Aorta (tissue), 5 donors: ENCODE data around the gene FHIT. TPM values are rescaled to one million over a fixed set of nuclear protein-coding genes. Genes with fewer than 3 reads are reported as not detected.

Experiments
- ATAC-seq: fragments of 200-7000 bp; cut with Tn5 transposase; one replicate; pipeline ENCODE4 v1.9.1; 2022; ENCODE audit warnings: moderate library complexity; ENCODE audit not compliant: low FRiP score
- DNase-seq, 2 donors: peaks; one replicate each; pipeline ENCODE4 v3.0.0-alpha.2; 2020
- H3K27ac ChIP-seq, 2 donors: one replicate each; pipeline ENCODE4 v1.5.1; 2013; ENCODE audit warnings: low read length in 2 of 2, mild to moderate bottlenecking in 2 of 2, moderate library complexity in 2 of 2, control low read depth in 1 of 2, inconsistent platforms in 1 of 2, low read depth in 1 of 2
- H3K27me3 ChIP-seq, 2 donors: one replicate each; pipeline ENCODE4 v1.6.1; 2013; ENCODE audit warnings: control low read depth in 1 of 2, low read length in 1 of 2, mild to moderate bottlenecking in 1 of 2, moderate library complexity in 1 of 2; ENCODE audit not compliant: insufficient read depth in 2 of 2, control insufficient read depth in 1 of 2
- H3K36me3 ChIP-seq, 2 donors: one replicate each; pipeline ENCODE4 v1.6.1; 2013; ENCODE audit warnings: control low read depth in 1 of 2, low read length in 1 of 2, mild to moderate bottlenecking in 1 of 2; ENCODE audit not compliant: insufficient read depth in 2 of 2, control insufficient read depth in 1 of 2
- H3K4me1 ChIP-seq, 2 donors: one replicate each; pipeline ENCODE4 v1.6.1; 2013; ENCODE audit warnings: low read length in 2 of 2, control low read depth in 1 of 2, mild to moderate bottlenecking in 1 of 2, moderate library complexity in 1 of 2; ENCODE audit not compliant: insufficient read depth in 2 of 2, control insufficient read depth in 1 of 2
- H3K4me3 ChIP-seq, 2 donors: one replicate each; pipeline ENCODE4 v1.5.1; 2013; ENCODE audit warnings: low read length in 2 of 2, control low read depth in 1 of 2, mild to moderate bottlenecking in 1 of 2
- H3K9me3 ChIP-seq: one replicate; pipeline ENCODE4 v1.6.1; 2013; ENCODE audit warnings: mild to moderate bottlenecking, low read length; ENCODE audit not compliant: control insufficient read depth
- WGBS, 2 donors: extraction: QIAGEN DNeasy Blood & Tissue Kit; methylation state at CpG; one replicate each; pipeline ENCODE4 v1.1.7; 2013; 5-methylcytosine and 5-hydroxymethylcytosine counted together
- intact Hi-C, 2 donors: fragments of 100-400 bp; cut with DNase I; formaldehyde crosslinking; loops; one replicate each; pipeline versions ENCODE4 v1.14.2 to v1.15.0; 2022
- polyA plus RNA-seq, 2 donors: library from polyadenylated mRNA; stranded (reverse); fragments of 200-250 nt; gene quantifications; one replicate each; pipeline ENCODE4 v1.2.3, GENCODE V29; 2013
- total RNA-seq, 2 donors: library from RNA; stranded (reverse); fragmentation: NEBNext Ultra II Directional; extraction: Animal tissue kit (Norgen Biotek cat#: 25700); gene quantifications; one replicate each; pipeline ENCODE4 v1.2.1, GENCODE V29; 2021
- donor health status: healthy with polysubstance abuse.
- donor health status: Bipolar disorder and iron deficiency.
- donor health status: DM: no; HTN: no; CAD: no.
- donor health status: DM: no; HTN: no; CAD: no.
- donor health status: DM: yes; HTN: yes; CAD: no.

Gene FHIT
- total and polyA plus RNA-seq, 4 donors = 1.1 to 9.2 (median 3.0) TPM

GRCh38 chr3:60759439-60759838 is 491.8 kb downstream of the FHIT start:
- WGBS, 2 donors = 92 to 95% methylated on average over 3 of the region's 3 CpGs
- Histone ChIP-seq H3K27me3 (no peaks in the 10 kb centered on the region), H3K27ac (no peak overlapping the region), H3K9me3 (no peaks in the 10 kb centered on the region), H3K4me1 (no peaks in the 10 kb centered on the region), H3K4me3 (no peak overlapping the region), H3K36me3 (no peaks in the 10 kb centered on the region)
- no peak for ATAC-seq
- intact Hi-C loops = no loop called here
- DNase-seq = no peak

- no peak for ATAC-seq
- no peaks in the 10 kb centered on the region for H3K27me3 ChIP-seq
- no peak overlapping the region for H3K27ac ChIP-seq
- intact Hi-C loops = no loop called here
- WGBS, 2 donors = 90 to 92% methylated on average over 5 of the region's 5 CpGs
- H3K9me3 ChIP-seq = no peaks in the 10 kb centered on the region
- no peak overlapping the region for H3K4me3 ChIP-seq
- DNase-seq = no peak
- no peaks in the 10 kb centered on the region for H3K36me3 ChIP-seq
- H3K4me1 ChIP-seq = no peaks in the 10 kb centered on the region
Observed at GRCh38 chr3:60758831-60759230, 492.4 kb downstream of the FHIT start.

- ATAC-seq (no peak), DNase-seq (no peak)
- intact Hi-C loops = no loop called here
- no peaks in the 10 kb centered on the region for H3K9me3 ChIP-seq
- H3K27ac ChIP-seq = no peak overlapping the region
- no peak overlapping the region for H3K4me3 ChIP-seq
- H3K4me1 ChIP-seq = no peaks in the 10 kb centered on the region
- 88% methylated on average over 2 of the region's 2 CpGs for WGBS, 2 donors
- no peaks in the 10 kb centered on the region for H3K27me3 ChIP-seq
- no peaks in the 10 kb centered on the region for H3K36me3 ChIP-seq
Observed at GRCh38 chr3:60758171-60758570, 493.1 kb downstream of the FHIT start.

GRCh38 chr3:60757724-60758123 is 493.5 kb downstream of the FHIT start:
- no peaks in the 10 kb centered on the region for H3K27me3 ChIP-seq
- 76 to 79% methylated on average over 6 of the region's 6 CpGs for WGBS, 2 donors

GRCh38 chr3:60756241-60757030 is 494.8 kb downstream of the FHIT start:
- intact Hi-C loops = no loop called here
- Histone ChIP-seq H3K9me3 (no peaks in the 10 kb centered on the region), H3K27ac (no peak overlapping the region), H3K36me3 (no peaks in the 10 kb centered on the region), H3K27me3 (no peaks in the 10 kb centered on the region), H3K4me1 (no peaks in the 10 kb centered on the region), H3K4me3 (no peak overlapping the region)
- ATAC-seq (no peak), DNase-seq (no peak)
- WGBS, 2 donors = 70 to 73% methylated on average over 7 of the region's 7 CpGs

More at GRCh38 chr3:60757724-60758123, 493.5 kb downstream of the FHIT start:
- Histone ChIP-seq H3K4me3 (no peak overlapping the region), H3K4me1 (no peaks in the 10 kb centered on the region), H3K27ac (no peak overlapping the region), H3K9me3 (no peaks in the 10 kb centered on the region), H3K36me3 (no peaks in the 10 kb centered on the region)
- intact Hi-C loops = no loop called here
- ATAC-seq = no peak
- DNase-seq = no peak

- DNase-seq (no peak), ATAC-seq (no peak)
- H3K9me3 ChIP-seq = peaks cover 4% of the 10 kb centered on the region
- no peak overlapping the region for H3K4me3 ChIP-seq
- WGBS, 2 donors = 66 to 68% methylated on average over 3 of the region's 3 CpGs
- no peaks in the 10 kb centered on the region for H3K36me3 ChIP-seq
- intact Hi-C loops = no loop called here
- H3K27me3 ChIP-seq = no peaks in the 10 kb centered on the region
- H3K27ac ChIP-seq = no peak overlapping the region
- H3K4me1 ChIP-seq = no peaks in the 10 kb centered on the region
Observed at GRCh38 chr3:60755094-60755493, 496.2 kb downstream of the FHIT start.

- Histone ChIP-seq H3K36me3 (no peaks in the 10 kb centered on the region), H3K27me3 (no peaks in the 10 kb centered on the region), H3K4me3 (no peak overlapping the region), H3K4me1 (no peaks in the 10 kb centered on the region), H3K9me3 (peaks cover 4% of the 10 kb centered on the region), H3K27ac (no peak overlapping the region)
- WGBS, 2 donors = 93 to 96% methylated on average over 1 of the region's 1 CpG
- intact Hi-C loops = no loop called here
- DNase-seq (no peak), ATAC-seq (no peak)
Observed at GRCh38 chr3:60754617-60755016, 496.6 kb downstream of the FHIT start.

GRCh38 chr3:60752809-60753208 is 498.4 kb downstream of the FHIT start:
- Histone ChIP-seq H3K9me3 (peaks cover 4% of the 10 kb centered on the region), H3K36me3 (no peaks in the 10 kb centered on the region), H3K4me3 (no peak overlapping the region), H3K4me1 (no peaks in the 10 kb centered on the region), H3K27me3 (no peaks in the 10 kb centered on the region), H3K27ac (no peak overlapping the region)
- WGBS, 2 donors = 71 to 86% methylated on average over 3 of the region's 3 CpGs
- DNase-seq (no peak), ATAC-seq (no peak)
- intact Hi-C loops = no loop called here

GRCh38 chr3:60746695-60747416 is 504.4 kb downstream of the FHIT start:
- WGBS, 2 donors = 77 to 80% methylated on average over 3 of the region's 3 CpGs
- H3K27ac ChIP-seq = no peak overlapping the region
- peaks cover 4% of the 10 kb centered on the region for H3K9me3 ChIP-seq
- peaks cover 0 to 2% of the 10 kb centered on the region in 2 donors for H3K4me1 ChIP-seq
- H3K27me3 ChIP-seq = no peaks in the 10 kb centered on the region
- H3K36me3 ChIP-seq = no peaks in the 10 kb centered on the region
- intact Hi-C loops = no loop called here
- no peak overlapping the region for H3K4me3 ChIP-seq
- DNase-seq = no peak
- no peak for ATAC-seq
